ENCODE data around the gene MMP24. TPM values are rescaled to one million over a fixed set of nuclear protein-coding genes. Genes with fewer than 3 reads are reported as not detected.

The MMP24 gene
- polyA plus RNA-seq, 5 donors = 1.0 to 2.3 (median 1.6) TPM

DNA sequence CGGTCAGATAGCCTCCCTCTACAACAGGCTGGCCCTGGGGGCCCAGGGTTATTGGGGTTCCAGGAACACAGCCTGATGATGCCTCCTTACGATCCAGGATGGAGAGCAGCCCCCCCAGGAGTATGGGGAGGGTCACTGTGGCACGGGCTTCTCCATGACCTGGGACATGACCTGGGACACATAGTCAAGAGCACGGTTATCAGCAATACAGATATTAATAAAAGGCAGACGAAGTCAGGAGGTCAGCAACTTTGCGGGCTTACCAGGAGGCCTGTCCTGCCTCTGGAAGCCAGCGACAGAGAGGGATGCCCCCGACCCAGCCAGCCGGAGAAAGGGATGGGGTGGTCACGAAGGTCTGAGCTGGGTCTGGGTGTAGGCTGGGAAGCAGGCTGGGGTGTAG, 50.6 kb downstream of the MMP24 start:
- DNase-seq = no peak

DNA sequence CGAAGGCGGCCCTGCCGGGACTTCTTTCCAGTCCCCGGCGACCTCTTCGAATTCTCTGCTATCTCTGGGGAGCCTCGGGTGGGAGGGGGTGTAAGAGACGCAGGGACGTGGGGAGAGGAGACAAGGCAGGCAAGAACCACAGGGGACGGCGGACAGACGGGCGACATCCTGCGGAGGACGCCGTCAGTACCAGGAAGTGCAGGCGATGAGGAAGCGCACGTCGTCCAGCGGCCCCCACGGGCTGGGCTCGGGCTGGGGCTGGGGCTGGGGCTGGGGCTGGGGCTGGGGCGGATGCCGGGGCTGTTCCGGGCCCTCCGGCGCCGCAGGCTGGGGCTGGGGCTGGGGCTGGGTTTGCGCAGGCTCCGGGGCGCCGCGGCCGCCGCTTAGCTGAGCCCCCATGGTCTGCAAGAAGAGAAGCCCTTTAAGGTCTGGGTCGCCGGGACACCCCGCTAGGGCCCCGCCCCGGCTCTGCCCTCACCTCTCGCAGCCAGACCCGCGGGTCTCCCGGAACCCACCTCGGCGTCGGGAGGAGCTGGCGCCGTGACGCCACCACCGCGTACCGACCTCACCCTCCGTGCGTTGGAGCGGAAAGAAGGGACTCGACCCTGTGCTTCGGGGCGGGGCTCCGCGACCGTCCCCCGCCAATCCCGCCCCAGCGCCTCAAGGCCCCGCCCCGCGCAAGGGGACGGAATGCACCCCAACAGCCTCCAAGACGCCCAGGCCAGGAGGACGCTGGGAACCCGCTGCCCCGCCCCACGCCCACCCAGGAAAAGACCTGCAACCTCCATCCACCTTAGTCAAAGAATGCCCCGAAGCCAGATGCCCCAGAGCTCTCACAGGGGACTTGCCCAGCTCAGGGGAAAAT, 51.3 kb downstream of the MMP24 start, which contains the start of gene MMP24OS:
Gene MMP24OS, minus strand, starts transcription at position 592 of the 865 bp plus-strand sequence. Its CDS starts 193 bp downstream, at position 399.
- peak; percentile 84 to 85 for DNase-seq

DNA sequence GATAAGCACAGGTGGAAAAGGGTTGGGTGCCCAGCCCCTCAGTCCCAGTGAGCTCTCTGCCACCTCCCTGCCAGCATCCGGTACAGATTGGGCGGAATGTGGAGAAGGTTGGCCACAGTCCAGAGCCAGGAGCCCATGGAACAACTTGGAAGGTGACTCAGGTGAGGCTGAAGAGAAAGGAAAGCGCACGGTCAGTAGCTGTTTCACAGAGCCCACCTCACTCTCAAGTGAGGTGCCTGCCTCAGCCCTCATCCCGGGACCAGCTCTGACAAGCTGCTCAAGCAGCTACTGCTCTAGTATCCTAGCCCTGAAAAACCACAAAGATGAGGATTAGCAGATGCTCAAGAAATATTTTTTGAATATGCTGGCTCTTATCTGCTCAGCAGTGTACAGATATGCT, 52.5 kb downstream of the MMP24 start:
- no peak for DNase-seq

DNA sequence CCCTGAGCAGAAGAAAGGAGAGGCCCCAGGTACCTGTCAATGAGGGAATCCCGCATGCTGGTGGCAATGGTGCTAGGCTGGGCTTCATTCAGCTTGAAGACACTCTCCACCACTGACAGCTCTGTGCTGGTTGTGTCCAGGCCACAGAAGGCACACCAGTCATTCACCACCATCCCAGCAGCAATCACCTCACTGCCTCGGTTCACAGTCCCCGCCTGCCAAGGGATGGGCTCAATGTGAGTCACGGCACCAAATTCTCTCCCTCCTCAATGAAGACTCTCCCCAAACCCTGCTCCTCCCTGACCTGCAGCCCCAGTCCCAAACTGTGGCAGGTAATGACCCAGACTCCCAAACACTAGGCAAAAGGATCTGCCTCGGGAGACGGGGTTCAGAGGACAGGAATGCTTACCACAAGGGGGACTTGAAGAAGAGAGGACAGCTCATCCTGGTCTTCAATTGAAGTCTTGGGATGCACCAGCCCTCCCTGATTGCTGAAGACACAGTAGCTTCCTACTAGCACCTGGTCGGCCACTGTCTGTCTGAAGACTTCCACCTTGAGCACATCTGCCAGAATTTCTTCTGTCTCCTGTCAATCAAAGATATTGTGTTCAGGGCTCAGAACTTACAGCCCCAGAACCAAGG, 53.2 kb downstream of the MMP24 start:
- no peak for DNase-seq

DNA sequence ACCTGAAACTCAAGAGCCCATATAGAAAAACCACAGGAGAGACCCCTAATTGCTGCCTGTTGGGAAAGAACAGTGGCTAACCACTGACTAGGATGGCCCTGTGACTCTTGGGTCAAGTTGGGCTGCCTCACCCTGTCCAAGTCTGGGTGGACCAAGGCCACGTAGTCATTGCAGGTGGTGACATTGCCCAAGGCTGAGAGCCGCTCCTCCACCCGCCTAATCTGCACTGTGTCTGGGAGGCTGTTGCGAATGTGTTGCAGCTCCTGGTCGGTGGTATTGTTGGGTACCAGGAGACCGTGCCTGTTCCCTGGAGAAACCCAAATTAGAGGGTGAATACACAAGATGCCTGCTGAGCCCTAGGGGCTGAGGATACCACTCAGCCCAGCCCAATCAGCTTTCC, 54.0 kb downstream of the MMP24 start:
- no peak for DNase-seq

DNA sequence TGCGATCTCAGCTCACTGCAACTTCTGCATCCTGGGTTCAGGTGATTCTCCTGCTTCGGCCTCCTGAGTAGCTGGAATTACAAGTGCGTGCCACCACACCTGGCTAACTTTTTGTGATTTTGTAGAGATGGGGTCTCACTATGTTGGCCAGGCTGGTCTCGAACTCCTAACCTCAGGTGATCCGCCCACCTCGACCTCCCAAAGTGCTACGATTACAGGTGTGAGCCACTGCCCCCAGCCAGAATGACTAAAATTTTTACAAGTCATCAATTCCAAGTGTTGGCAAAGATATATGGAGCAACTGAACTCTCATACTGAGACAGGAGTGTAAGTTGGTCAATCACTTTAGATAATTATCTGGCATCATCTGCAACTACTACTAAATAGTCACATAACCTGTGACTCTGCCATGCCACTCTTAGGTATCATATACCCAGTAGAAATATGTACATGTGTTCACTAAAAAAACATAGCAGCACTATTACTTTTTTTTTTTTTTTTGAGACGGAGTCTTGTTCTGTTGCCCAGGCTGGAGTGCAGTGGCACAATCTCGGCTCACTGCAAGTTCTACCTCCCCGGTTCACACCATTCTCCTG, 55.1 kb downstream of the MMP24 start:
- no peak for DNase-seq

DNA sequence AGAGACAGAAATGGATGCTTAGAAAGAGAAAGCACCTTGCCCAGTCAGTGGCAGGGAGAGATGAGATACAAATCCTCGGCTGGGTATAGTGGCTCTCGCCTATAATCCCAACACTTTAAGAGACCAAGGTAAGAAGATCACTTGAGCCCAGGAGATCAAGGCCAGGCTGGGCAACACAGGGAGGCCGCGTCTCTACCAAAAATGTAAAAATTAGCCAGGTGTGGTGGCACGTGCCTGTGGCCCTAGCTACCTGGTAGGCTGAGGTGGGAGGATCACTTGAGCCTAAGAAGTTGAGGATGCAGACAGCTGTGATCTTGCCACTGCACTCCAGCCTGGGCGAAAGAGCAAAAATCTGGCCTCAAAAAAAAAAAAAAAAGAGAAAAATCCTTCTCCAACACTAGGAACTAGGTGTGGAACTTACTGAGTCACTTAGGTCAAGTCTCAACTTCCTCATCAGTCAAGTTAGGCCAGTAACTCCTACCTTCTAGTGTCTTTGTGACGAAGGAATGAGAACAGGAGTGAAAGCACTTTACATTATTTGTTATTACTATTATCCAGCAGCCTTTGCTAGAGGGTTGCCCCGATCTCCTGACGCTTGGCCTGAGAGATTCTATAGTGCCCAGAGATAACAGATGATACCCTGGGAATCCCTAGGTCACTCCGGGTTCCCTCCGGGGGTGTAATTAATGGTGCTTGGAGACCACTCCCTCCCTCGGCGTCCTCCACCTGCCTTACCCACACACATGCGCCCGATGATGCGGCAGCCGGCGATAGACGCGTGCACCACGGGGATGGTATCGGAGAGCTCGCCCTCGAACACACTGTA, 57.2 kb downstream of the MMP24 start:
- DNase-seq = no peak

DNA sequence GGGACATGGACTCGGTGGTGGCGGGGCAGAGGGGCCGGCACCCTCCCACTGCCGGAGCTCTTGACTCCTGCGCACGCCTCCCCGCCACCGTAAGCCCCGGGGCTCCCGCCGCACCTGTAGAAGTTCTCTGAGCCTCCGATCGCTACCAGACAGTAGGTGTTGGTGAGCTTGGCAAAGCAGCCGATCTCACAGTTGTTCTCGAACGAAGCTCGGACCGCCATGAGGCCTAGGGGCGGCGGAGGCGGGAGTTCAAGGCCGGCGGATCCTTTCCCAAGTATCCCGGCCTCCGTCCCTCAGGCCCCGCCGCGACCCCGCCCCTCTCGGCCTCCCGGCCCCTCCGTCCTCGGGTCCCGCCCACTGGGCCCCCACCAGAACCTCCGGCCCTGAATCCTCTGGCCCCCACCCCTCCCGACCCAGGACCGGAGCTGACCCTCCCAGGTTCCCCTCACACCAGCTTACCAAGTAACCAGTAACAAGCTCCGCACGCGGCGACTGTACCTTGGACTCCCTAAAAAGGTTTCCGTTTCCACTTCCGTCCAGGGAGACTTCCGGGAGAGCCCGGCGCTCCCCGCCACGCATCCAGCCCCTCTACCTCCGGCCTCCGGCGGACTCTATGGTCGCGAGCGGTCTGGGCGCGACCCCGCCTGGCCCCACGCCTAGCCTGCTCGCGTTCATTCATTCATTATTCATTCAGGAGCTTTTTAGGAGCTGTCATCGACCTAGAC, 57.9 kb downstream of the MMP24 start, which contains the start of gene EIF6:
Gene EIF6, minus strand, starts transcription at position 506 of the 725 bp plus-strand sequence. Its CDS starts 285 bp downstream, at position 221.
- DNase-seq = peak; percentile 81 to 83

DNA sequence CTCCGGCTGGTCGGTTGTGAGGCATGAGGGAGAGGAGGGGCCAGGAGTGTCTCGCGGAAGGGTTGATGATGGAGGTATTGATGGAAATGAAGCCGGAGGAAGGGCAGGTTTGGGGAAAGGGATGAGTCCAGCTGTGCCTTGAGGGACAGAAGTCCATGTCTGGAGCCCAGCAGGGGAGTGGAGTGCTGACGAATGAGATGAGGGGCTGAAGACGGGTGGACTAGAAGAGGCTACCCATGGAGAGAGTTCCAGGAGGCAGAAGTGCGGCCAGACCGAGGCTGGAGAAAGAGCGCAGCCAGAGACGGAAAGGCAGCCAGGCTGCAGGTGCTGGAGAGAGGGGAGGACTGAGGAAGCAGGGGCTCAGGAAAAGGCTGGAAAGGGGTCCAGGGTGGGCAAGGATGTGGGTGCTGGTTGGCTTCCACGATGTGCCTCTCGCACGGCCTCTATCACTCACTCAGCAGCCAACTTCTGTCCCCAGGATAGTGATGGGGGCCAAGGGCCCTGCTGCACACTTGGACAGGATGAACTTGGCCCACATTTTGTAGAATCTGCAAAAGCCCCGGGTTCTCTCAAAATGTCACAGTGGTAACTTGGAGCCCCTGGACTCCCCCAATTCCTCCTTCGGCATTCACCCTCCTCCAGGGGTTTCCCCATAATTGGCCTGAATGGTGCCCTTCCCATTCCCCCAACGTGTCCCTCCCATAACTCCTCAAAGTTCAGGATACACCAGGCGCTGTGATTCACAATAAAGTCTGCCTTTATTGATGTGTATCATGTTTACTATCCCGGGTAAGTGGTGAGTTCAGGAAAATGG, 58.7 kb downstream of the MMP24 start:
- DNase-seq = no peak

DNA sequence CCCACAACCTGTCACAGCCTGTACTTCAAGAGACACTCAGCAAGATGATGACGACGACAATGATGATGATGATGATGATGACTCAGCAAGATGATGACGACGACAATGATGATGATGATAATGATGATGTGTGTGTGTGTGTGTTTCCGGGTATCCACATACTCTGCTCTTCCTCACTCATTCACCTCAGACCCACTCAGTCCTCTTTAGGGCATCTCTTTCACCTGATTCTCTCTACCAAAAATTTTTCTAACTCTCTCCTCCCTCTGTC, 59.3 kb downstream of the MMP24 start:
- no peak for DNase-seq

DNA sequence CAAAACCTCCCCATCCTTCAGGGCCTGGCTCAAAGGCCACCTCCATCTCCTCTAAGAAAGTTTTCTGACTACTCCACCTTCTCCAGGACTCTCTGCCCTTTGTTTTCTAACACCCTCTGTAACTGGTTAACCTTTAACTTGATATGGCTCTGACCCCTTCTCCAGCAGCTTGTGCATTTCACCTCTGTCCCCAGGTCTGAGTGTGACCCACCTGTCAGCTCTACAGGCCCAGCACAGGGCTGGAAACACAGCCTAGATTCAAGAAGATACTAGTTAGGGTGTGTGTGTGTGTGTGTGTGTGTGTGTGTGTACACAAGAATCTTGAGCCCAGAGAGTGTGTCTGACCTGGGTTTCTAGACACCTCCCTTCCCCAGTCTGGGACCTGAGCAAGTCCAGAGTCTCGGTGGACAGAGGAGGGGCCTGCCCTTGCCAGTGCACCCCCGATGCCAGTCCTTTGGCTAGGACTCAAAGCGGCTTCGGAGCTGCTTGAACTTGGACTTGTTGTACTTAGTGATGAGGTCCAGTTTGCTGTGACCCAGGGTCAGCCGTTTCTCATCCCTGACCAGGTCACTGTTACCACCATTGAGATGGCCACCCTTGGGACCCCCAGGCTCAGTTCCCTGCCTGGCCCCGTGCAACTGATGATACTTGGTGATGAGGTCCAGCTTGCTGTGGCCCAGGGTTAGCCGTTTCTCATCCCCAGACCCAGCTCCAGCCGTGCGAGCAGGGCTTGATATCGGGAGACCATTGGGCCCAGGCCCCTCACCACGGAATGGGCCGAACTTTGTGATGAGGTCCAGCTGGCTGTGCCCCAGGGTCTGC, 59.8 kb downstream of the MMP24 start:
- DNase-seq = no peak

DNA sequence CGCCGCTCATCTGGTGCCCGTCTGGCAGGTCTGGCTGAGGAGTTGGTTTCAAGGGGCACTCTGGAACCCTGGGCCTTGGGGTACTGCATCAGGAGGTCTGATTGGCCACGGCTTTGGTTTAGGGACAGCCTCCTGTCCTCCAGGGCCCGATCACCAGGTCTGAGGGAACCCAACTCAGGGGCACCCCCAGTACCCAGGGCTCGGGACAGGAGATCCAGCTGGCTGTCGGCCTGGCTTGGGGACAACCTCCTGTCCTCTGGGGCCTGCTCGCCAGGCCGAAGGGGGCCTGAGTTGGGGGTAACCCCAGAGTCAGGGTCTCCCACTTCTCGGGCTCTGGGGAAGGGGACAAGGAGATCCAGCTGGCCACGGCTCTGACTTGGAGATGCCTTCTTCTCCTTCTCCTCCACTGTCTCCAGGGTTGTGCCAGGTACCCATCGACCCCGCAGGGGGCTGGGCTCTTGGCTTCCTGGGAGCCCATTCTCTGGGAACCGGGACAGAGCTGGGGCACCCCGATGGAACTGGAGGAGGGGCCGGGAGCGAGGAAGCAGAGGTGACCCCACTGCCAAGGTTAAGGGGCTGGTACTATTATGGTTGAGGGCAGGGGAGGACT, 60.5 kb downstream of the MMP24 start:
- DNase-seq = no peak

DNA sequence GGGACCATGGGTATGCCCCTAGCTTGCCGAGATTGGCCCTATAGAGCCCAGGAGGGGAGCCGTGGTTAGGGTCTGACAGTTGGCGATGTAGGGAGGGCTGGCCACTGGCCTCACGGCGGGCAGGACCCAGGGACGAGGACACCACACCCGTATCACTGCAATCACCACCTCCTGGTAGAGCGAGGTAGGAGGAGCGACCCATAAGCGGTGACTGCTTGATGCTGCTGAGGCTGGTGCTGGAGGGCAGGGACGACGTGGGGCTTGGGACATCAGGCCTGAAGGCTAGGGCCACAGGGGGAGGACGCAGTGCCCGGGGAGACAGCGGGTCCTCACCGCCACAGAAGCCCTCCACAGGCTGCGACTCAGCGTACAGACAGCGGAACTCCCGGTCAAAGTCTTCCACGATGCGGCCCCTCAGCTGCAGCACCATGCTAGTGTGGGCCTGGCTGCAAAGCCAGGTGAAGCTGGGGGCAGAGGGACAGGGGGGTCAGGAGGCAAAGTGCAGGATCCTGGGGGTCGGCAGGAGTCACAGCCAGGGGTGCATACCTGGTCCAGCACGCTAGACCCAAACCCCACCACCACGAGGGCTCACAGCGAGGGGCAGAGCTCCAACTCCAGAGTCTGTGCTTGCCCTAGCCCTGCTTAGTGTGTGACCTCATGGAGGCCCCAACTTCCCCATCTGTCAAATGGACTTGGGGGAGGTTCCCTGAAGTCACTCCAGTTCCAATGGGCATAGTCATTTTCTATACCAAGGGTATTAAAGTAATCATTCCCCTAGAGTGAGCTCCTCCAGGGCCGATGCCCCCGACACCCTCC, 61.2 kb downstream of the MMP24 start:
- no peak for DNase-seq

DNA sequence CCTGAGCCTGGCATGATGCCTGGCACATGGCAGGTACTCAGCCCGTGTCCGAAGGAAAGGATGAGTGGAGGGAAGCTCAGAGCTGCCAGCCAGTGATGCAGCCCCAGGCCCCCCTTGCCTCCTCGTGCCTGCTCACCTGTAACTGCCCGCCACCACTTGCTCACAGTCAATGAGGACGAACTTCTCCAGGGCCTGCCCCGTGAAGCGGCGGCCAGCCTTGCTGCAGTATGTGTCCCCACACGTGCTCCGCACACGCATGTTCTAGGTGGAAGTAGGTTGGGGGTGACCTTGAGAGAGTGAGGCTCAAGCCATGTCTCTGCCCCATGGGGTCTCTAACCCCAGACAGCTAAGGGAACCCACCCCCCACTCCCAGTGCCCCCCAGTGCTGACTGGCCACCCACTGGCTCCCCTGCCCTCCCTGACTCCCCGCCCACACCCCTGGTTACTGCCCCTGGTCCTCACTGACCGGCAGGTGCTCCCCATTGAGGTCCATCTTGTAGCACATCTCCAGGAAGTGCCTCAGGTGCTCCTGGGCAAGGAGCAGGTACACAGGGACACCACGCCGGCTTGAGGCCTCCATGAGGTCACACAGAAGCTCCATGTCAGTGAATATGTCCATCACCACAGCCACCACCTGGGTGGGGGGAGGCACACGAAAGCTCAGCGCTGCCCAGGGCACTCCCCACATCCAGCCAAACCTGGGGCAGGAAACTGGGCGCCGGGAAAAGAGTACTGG, 62.0 kb downstream of the MMP24 start:
- no peak for DNase-seq

DNA sequence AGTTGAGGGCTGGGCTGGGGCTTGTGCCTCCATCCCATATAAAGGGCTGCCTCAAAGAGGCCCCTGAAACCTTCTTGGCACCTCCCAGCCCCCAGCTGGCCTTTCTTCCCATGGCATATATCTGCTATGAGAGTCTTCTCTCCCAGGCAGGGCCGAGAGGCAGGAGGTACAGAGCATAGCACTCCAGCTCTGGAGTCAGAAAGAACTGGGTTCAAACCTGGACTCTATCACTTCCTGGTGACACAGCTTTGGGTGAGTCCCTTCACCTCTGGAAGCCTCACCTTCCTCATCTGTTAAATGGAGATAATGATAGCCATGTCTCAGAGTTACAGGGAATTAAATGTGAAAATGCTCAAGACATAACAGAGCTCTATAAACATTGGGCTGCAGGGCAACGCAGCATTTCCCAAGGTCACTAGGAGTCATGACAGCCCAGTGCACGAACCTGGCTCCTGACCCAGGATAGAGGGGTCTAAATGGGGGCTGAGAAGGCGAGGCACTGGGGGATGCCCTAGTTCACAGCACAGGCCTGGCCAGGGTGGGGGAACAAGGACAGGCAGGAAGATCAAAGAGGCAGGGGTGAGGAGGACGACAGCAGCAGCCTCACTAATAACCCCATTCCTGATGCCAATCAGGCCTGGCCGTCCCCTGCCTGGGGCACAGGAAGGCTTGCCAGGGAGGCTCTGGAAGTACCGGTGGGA, 63.8 kb downstream of the MMP24 start:
- no peak for DNase-seq

DNA sequence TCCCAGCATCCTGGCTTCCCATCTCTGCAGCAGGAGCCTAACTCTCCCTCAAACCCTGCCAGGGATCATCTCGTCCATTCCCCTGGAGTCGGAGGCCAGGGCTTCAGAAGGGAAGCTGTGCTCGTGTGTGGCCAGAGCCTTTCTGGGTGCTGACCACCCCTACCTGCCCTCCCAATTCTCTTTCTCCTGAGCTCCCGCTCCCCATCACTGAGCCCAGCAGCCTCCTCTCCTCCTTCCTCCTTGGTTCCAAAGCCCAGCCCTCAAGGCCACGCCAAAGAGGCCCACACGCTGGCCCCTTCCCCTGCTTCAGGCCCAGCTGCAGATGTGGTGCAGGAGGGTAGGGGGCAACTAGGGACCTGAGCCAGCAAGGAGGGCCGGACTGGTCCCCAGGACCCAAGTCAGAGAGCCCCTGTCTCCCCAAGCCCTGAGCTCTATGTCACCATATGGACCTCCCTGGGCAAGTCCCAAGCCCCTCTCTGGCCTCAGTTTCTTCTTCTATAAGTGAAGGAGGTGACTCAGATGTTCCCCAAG, 64.5 kb downstream of the MMP24 start:
- DNase-seq = no peak
